HFFc6 (cell line): ENCODE measurements around the gene SVIL. TPM values are rescaled to one million over a fixed set of nuclear protein-coding genes. Genes with fewer than 3 reads are reported as not detected.

Experiments
- DNase-seq: peaks from one replicate; pipeline ENCODE4 v3.0.0-alpha.2; 2018
- H3K27ac Mint-ChIP-seq: 2 replicates; pipeline ENCODE4 v1.8.0; 2020; ENCODE audit warnings: mild to moderate bottlenecking, mixed read lengths
- H3K27me3 Mint-ChIP-seq: 2 replicates; pipeline ENCODE4 v1.8.0; 2021; ENCODE audit warnings: mild to moderate bottlenecking, moderate library complexity, mixed read lengths; ENCODE audit not compliant: insufficient read depth
- H3K36me3 Mint-ChIP-seq: 2 replicates; pipeline ENCODE4 v1.8.0; 2021; ENCODE audit warnings: low read depth, mixed read lengths
- H3K4me1 Mint-ChIP-seq: 2 replicates; pipeline ENCODE4 v1.8.0; 2020; ENCODE audit warnings: low read depth, mixed read lengths
- H3K4me3 Mint-ChIP-seq: 2 replicates; pipeline ENCODE4 v1.8.0; 2020; ENCODE audit warnings: mild to moderate bottlenecking, moderate library complexity, mixed read lengths
- H3K9me3 Mint-ChIP-seq: 2 replicates; pipeline ENCODE4 v1.8.0; 2020; ENCODE audit warnings: mild to moderate bottlenecking, mixed read lengths
- total RNA-seq, 6 experiments: library from RNA; stranded (reverse); fragmentation: NEBNext Ultra II Directional; extraction: Animal tissue kit (Norgen Biotek cat#: 25700); gene quantifications; 2 replicates in 1 of 6; 3 replicates in 5 of 6; pipeline ENCODE4 v1.2.3, GENCODE V29; 2021
- TF ChIP-seq, protein P1 (sequence below): fragments of 200-600 bp; sonication (generic); IDR thresholded peaks from 2 replicates; pipeline ENCODE4 v1.5.0; 2021; ENCODE audit warnings: antibody characterized with exemption, mild to moderate bottlenecking

Gene SVIL
- total RNA-seq, 6 experiments from 2014 or later: 0.22 to 0.89 (median 0.48) TPM

DNA sequence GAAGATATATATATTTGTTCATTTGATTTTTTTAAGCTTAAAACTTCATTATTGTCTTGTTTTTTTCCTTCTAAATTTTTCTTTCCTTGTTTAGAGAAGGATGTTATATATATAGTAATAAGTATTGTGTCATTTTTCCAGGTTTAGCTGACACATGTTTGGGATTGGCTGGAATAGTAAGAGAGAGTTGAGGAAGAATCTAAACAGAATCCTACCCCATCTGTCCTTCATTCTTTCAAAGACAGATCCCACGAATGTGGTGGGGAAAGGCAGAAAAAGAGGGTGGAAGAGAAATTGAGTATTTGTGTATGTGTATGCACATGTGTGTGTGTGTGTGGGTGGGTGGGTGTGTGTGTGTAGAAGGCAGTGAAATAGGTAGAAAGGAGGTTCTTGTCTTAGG lies 132.4 kb downstream of the SVIL start:
- DNase-seq: no peak
- TF ChIP-seq, protein P1, sequence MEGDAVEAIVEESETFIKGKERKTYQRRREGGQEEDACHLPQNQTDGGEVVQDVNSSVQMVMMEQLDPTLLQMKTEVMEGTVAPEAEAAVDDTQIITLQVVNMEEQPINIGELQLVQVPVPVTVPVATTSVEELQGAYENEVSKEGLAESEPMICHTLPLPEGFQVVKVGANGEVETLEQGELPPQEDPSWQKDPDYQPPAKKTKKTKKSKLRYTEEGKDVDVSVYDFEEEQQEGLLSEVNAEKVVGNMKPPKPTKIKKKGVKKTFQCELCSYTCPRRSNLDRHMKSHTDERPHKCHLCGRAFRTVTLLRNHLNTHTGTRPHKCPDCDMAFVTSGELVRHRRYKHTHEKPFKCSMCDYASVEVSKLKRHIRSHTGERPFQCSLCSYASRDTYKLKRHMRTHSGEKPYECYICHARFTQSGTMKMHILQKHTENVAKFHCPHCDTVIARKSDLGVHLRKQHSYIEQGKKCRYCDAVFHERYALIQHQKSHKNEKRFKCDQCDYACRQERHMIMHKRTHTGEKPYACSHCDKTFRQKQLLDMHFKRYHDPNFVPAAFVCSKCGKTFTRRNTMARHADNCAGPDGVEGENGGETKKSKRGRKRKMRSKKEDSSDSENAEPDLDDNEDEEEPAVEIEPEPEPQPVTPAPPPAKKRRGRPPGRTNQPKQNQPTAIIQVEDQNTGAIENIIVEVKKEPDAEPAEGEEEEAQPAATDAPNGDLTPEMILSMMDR: no peak
- Mint-ChIP-seq H3K4me3 (no peak overlapping the region), H3K27ac (peak overlapping the region; percentile 42), H3K4me1 (peaks cover 26% of the 10 kb centered on the region), H3K27me3 (peaks cover 11% of the 10 kb centered on the region; the same call in 1 of the 2 replicates), H3K9me3 (no peaks in the 10 kb centered on the region), H3K36me3 (peaks cover 11% of the 10 kb centered on the region; the same call in 1 of the 2 replicates)

DNA sequence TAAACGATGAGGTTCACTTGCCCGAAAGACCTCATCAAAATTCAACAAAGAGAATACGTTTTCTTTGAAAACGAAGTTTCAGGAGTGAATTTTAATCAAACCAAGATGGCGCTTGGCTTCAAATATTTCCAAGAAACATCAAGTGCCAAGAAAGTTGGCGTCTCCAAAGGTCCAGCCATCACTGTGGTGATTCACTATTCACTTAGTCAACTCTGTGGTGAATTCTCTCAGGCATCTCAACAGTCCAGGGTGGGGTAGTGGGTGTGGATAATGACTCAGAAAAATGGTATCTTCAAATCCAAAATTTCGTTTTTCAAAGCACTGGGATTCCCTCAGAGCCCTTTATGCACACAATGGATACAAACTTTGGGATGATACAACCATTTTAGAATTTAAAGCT lies 133.1 kb downstream of the SVIL start:
- peak overlapping the region; percentile 53; the same call in 1 of the 2 replicates for H3K27ac Mint-ChIP-seq
- peaks cover 11% of the 10 kb centered on the region; the same call in 1 of the 2 replicates for H3K36me3 Mint-ChIP-seq
- peak; percentile 84 for DNase-seq
- no peak overlapping the region for H3K4me3 Mint-ChIP-seq
- TF ChIP-seq, protein P1: no peak
- no peaks in the 10 kb centered on the region for H3K9me3 Mint-ChIP-seq
- peaks cover 26% of the 10 kb centered on the region for H3K4me1 Mint-ChIP-seq
- peaks cover 11% of the 10 kb centered on the region; the same call in 1 of the 2 replicates for H3K27me3 Mint-ChIP-seq

DNA sequence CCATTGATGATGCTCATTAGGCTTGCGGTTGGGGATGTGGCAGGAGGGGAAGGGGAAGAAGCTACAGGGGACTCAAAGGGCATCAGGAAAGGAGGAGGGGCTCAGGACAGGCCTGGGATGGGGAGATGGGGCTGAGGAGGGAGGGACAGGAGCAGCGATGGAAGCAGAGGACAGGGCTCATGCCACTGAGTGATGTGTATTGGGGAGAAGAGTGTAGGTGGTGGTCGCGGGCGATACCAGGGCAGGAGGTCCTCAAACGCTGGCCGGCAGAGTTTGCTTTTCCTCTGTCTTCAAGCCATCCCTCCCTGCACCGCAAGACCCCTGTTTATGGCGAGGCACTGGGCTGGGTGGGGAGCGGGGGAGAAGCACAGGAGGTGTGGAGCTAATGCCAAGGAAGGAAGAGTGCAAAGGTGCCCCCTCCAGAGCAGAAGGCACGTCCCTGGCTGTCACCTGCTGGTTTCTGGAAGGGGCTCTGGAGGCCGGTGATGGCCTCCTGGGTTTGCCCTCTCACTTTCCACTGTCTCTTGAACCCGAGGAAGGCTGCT lies 134.7 kb downstream of the SVIL start:
- TF ChIP-seq, protein P1: no peak
- Mint-ChIP-seq H3K27me3 (peaks cover 11% of the 10 kb centered on the region; the same call in 1 of the 2 replicates), H3K4me3 (no peak overlapping the region), H3K4me1 (peaks cover 39% of the 10 kb centered on the region), H3K36me3 (peaks cover 5% of the 10 kb centered on the region; the same call in 1 of the 2 replicates), H3K9me3 (no peaks in the 10 kb centered on the region), H3K27ac (no peak overlapping the region)
- no peak for DNase-seq

DNA sequence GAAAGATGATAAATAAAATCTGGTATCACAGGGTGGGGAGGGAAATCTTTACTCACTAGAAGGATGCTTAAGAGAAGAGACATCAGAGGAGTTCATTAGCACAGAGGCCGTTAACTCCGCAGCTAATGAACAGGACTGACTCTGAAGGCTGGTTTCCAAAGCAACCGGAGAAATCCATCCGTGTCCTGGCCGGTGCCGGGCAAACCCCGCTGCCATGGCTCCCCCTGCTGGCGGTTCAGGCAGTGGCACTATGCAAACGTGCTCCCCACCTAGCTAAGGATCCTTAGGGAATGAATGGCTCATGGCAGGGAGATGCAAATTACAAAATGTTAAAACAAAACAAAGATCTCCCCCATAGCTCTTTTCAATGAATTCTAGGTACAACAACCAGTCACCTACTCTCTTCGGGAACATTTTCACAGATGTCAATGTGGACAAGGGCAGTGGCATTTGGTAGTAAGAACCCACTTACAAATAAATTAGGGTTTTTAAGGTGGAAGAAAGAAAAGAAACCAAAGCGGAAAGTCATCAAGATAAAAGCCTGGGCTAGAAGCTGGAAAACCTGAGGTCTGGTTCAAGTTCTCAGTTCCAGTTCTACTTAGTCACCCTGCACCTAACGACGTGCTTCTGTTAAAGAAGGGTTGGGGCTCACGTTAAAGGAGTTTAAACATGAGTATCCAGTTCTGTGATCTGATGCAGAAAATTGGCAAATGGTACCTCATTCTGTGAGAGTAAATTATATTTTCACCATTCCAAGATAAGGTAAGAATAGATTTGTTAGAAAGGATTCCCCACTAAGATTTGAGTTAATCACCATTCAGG lies 138.2 kb downstream of the SVIL start:
- no peaks in the 10 kb centered on the region for H3K9me3 Mint-ChIP-seq
- H3K27ac Mint-ChIP-seq: no peak overlapping the region
- DNase-seq: peak; percentile 65
- no peak overlapping the region for H3K4me3 Mint-ChIP-seq
- peaks cover 21% of the 10 kb centered on the region for H3K4me1 Mint-ChIP-seq
- TF ChIP-seq, protein P1: peak; percentile 99
- peaks cover 15% of the 10 kb centered on the region; the same call in 1 of the 2 replicates for H3K27me3 Mint-ChIP-seq
- no peaks in the 10 kb centered on the region for H3K36me3 Mint-ChIP-seq

DNA sequence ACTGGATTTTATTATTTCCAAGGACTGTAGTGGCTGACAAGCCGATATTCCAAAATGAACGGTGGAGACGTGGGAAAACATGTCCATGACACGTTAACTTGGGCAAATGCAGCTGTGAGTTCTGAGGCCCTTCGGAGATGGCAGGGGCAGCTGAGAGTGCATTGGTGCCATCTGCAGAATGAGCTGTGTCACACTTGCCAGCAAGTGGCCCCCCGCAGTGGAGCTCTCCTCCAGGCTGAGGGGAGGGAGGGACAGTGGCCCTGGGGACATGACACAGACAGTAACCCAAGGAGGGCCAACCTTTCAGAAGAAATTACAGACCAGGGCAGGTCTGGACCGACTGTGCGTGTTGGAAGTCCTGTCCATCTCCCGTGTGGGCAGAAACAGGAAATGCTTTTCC lies 139.4 kb downstream of the SVIL start:
- Mint-ChIP-seq H3K9me3 (no peaks in the 10 kb centered on the region), H3K36me3 (no peaks in the 10 kb centered on the region), H3K27ac (no peak overlapping the region), H3K4me3 (peak overlapping the region; percentile 2; the same call in 1 of the 2 replicates), H3K27me3 (peaks cover 19% of the 10 kb centered on the region; the same call in 1 of the 2 replicates), H3K4me1 (peaks cover 13% of the 10 kb centered on the region)
- TF ChIP-seq, protein P1: no peak
- no peak for DNase-seq
